GM18858 (cell line): ENCODE measurements around the gene HOXC4.
"Not testable (repeated sequence)": the region's sequence is repeated elsewhere in the genome, so short reads cannot be mapped to it uniquely, and the experiment has no call there.

ENCODE experiments used
- ATAC-seq: cut with Tn5 transposase; IDR thresholded peaks from one replicate; pipeline ENCODE4 v1.9.1; 2021; ENCODE audit not compliant: unreplicated experiment

The HOXC4 gene

DNA sequence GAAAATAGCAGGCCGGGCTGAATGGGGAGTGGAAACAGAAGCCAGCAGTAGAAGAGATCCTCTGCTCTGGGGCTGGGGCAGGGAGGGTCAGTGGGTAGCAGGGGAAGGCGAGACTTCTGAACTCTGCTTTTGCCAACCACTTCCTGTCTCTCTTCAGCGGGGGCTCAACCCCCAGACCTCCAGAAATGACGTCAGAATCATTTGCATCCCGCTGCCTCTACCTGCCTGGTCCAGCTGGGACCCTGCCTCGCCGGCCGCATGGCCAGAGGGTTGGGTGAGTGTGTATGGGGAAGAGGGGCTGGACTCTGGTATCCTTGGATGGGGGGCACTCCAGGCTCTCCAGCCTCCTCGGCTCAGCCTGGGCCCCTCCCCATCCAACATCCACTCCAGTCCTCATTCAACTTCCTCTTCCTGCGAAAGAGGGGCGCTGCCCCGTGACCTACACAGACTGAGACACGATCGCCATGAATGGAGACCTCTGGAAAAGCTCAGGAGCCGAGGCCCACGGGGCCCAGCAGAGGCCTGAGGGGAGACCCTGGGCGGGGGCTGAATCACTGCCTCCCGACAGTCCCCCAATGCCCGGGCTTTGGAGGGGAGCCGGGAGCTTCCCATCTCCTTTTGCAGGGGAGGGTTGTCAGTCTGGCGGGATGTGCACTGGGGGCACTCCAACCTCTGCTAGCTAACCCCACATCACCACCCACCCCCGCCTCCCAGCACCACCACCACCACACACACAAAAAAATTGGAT is 458 bp upstream of the HOXC4 start:
- peak; percentile 65 for ATAC-seq

DNA sequence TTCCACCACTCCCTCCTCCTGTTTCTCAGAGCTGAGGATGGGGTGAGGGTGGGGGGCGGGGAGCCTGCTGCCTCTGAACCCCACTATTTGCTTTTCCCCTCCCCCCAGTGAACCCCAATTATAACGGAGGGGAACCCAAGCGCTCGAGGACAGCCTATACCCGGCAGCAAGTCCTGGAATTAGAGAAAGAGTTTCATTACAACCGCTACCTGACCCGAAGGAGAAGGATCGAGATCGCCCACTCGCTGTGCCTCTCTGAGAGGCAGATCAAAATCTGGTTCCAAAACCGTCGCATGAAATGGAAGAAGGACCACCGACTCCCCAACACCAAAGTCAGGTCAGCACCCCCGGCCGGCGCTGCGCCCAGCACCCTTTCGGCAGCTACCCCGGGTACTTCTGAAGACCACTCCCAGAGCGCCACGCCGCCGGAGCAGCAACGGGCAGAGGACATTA is 1.1 kb downstream of the HOXC4 start:
- ATAC-seq, result no peak

DNA sequence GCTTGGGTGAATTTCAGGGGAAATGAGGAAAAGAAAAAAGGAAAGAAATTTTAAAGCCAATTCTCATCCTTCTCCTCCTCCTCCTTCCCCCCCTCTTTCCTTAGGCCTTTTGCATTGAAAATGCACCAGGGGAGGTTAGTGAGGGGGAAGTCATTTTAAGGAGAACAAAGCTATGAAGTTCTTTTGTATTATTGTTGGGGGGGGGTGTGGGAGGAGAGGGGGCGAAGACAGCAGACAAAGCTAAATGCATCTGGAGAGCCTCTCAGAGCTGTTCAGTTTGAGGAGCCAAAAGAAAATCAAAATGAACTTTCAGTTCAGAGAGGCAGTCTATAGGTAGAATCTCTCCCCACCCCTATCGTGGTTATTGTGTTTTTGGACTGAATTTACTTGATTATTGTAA is 1.9 kb downstream of the HOXC4 start:
- ATAC-seq, result no peak

DNA sequence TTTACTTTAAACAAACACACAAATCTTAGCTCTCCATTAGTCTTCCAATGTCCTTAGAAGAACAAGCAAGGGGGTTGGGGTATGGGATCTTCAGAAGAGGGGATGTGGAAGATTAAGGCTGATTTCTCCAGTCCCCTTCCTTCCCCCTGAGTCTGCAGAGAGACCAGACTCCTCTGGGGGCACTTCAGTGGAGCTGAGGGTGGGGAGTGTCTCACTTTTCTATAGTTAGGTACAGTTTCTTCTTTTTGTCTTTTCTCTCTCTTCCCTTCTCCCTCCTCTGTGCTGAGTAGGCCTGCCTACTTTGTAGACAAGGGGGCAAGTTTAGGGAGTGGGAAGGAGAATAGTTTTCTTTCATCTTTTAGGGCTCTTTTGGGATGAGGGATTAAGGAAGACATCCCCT is 2.5 kb downstream of the HOXC4 start:
- ATAC-seq, result no peak

DNA sequence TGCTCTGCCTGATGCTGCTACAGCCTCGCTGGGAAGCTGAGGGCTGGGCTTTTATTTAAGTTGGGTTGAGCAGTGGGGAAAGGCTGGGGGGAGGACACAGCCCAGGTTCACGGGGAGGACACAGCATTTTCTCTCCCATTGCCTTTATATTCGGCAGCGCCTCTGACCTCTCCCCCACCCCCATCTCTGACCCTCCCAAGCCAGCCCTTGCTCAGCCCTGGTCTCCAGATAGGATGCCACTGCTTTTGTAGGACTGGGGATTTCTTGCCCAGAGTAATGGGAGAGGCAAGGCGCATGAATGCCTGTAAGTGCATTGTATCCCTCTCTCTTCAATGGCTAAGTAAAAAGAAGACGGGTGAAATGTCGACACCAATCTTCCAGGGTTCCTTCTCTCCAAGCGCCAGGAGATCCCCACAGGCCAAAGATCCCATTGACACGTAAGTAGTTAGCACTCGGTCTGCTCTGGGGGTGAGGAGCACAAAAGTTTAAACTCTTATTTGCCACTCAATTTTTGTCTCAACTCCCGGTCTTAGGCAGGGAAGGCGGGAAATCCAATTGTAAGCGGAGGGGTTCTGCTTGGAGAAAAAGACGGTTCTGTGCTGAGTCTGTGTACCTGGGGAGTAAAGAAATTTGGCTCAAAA is 4.6 kb downstream of the HOXC4 start:
- no peak for ATAC-seq

DNA sequence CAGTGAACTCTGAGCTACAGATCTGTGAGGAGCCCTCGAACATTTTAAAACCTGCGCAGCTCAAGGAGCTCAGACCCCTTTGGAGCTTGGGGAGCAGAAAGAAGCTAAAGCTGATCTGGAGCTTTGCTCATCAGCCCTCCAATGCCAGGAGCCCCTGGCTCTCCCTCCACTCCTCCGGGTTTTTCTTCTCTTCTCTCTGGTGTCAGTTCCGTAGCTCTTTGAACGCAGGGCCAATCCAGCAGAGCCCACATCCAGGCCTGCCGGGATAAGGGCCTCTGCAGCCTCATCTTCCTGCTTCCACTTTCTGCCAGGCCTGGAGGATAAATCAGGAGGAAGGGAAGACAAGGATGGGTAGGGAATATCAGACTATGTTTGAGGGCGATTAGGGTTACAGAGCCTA is 6.0 kb downstream of the HOXC4 start:
- no peak for ATAC-seq

DNA sequence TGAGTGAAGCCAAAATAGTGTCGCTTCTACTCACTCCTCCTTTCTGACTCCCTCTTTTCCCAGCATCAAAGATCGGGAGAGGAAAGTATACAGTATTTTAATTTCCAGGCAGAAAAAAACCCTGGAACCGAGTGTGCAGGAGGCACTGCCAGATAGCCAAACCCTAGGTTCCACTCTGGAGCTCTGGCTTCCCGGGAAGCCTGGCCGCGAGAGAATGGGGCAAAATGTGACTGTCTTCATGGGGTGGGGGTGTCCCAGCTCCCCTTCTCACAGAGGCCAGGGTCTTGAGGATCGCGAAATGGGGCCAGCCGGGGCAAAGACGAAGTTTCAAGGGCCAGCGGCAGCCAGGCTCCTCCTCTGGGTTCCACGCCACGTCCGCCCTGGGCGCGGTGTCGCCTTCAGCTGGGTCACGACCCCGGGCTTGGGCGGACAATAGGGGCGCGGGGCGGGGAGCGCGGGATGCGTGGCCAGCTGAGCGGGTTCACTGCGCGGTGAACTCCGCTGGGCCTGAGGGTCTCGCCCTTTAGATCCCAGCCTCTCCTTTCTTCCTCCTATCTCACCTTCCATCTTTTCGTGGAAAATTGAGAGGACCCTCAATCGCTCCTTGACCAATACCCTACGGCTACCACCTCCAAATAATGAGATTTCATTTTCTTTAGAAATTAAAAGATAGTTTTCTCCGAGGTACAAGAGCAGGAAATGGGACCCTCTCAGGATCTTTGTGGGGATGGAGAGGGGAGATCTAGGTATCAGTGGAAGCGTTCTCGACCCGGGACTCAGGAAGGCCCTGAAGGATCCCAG is 6.7 kb downstream of the HOXC4 start:
- ATAC-seq, result no peak

DNA sequence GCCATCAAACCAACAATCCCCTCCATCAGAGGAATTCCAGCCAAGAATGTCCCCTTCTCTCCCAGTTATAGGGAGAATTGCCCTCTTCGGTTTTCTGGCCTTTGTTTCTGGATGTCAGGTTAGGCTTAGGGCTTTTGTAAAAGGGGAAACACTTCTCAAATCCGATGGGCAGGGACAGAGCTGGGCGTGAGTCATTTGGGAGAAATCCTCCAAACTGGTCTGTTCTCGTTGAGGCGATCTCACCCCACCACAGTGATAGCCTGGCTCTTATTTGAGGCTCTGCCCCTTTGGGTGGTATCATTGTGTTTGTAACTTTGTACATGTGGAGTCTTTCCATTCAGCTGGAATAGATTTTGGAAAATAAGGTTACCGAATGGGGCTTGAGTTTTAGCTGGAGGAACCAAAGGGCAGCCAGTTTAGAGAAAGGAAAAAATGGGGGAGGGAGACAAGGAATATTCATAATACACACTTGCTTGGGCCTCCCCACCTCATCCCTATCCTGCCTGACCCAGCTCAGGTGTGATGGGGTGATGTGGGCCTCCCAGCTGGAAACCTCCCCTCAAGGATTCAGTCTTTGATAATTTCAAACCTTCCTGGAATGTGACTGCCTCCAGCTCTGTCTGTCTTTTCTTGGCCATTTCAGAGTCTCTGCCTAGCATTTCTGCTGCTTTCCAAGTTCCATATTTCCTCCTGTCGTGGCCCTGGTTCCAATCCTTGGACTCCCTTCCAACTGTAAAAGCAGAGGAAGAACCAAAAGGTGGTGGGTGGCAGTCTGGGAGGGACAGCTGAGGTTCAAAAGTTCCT is 7.5 kb downstream of the HOXC4 start:
- no peak for ATAC-seq

DNA sequence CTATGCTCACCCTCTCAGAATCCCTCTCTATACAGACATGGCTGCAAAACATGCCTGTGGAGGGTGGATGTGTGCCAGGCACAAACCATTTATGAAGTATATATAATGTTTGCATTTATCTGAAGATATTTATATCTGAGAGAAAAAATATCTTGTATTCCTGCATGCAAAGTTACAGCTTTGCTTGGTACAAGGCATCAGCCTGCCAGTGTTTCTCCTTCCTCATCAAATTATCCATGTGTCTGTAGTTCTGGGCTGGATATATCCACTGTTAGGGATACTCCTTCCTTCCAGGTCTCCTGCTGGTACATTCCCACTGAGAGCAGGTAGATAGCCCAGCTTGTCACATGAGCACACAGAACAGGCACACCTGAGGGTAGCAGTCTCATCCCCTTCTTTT is 12.0 kb downstream of the HOXC4 start:
- ATAC-seq, result no peak

DNA sequence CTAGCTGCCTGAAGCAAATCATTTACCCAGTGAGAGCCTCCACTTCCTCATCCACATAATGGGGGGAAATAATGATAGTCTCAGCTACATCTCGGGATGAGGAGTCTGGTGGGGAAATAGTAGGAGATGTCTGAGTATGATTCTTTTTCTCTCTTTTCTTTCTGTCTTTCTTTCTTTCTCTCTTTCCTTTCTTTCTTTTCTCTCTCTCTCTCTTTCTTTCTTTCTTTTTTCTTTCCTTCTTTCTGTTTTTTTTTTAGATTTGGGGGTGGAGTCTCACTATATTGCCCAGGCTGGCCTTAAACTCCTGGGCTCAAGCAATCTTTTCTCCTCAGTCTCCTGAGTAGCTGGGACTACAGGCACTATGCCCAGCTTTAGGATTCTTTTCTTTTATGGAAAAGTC is 12.8 kb downstream of the HOXC4 start:
- ATAC-seq, result no peak

DNA sequence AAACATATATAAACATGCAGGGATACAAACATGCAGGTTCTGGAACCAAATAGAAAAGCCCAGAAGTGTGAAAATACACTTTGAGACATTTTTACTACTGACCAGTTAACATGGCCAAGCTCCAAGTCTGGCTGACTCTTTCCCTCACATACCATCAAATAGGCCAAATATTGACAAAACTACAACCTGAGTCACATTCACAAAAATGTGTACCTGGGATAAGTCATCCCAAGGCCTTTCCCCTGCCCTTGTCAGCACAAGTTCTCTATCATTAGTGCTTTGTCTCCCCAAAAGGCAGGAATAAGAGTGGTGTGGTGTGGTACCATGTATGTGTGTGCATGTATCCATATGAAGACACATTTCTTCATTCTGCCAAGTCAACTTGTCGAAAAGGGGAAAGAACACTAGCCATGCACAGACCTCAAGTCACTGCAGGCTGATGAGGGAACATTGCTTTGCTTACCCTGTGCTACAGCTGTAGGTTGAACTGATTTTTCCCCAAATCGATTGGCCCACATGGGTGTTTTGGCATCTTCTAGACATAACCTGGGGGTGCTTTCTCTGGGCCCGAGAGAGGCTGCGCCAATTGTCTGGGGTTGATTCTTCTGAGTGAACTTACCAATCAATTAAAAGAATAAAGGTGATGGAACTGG is 14.9 kb downstream of the HOXC4 start:
- ATAC-seq, result no peak

DNA sequence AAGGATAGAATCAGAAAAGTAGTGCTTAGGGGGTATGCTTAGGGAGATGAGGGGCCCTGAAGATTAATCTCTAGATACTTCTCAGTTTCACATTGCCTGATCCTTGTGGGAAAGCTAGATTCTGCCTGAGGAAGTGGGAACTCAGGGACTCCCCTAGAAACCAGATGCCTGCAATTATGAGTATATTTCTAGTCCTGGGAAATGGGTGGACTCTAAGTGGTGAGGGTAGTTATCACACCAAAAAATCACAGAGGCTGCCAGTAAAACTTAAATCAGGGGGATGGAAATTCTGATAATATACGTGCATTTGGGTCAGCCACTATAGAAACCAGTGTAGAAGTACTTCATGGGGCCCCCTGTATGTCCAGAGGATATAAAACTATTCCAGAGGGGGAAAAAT is 18.3 kb downstream of the HOXC4 start:
- ATAC-seq, result no peak

DNA sequence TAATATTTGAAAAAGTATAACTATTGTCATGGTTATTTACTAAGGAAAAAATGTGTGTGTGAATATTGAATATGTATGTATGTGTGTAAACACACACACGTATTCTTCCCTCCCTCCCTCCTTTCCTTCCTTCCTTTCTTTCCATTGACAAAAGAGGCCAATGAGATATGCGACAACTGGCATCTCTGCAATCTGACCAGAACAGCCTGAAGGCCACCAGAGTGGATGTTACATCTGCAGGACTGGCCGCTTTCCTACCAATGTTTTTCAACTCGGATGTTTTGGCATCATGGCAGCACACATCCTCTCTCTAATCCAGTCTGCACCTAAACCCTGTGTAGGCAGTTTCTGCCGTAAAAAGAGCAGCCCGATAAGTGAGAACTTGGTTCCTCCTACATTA is 20.7 kb downstream of the HOXC4 start:
- ATAC-seq, result no peak

DNA sequence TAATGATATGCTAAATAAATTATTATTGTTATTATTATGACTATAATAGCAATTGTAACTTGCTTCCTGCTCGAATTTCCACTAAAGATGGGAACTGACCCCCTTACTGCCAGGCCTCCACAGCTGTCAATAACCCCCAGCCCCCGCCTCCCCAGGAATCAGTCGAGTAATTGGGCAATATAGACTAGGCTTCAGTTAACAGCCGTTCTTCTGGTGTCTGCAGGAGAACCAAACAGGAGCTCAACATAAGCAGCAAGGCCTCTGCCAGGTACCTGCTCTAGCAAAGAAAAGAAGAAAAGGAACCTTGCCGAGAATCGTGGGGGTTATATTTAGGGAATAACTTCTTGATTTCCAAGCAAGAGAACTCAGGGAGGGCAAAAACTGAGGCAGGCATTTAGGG is 21.8 kb downstream of the HOXC4 start:
- ATAC-seq, result no peak

DNA sequence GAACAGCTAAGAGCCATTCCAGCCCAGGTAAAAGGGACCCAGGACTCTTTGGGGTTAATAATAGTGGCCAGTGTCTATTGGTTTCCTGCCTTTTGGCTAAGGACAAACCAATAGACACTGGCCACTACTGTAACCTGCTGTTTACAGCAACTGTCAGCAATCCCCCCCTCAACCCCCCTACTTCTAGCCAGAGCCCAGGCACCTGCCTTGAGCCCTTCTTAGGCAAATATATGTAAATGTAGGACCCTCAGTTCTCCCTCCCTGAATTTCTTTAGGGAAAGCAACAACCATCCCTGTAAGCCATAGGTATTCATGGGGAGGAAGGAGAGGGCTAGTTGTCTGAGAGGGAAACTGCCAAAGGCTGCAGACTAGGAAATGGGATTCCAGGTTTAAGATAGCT is 22.3 kb downstream of the HOXC4 start:
- ATAC-seq, result no peak

DNA sequence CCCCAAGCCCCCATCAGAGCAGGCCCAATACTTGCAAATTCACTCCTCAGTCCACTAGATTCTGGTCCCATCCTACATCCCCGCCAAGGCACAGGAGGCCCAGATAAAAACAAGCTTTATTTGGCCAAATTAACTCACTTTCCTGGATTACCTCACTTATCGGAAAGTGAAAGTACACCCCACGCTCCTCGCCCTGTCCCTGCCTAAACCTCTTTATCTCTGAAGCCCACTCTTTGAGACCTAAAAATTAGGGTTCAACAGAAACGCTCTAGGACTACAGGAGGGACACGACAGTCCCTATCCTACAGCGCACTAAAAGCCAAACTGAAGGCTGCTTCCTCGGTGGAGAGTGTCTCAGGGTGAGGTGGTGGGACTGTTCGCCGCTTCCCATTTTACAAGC is 24.2 kb downstream of the HOXC4 start:
- not testable (repeated sequence) for ATAC-seq

DNA sequence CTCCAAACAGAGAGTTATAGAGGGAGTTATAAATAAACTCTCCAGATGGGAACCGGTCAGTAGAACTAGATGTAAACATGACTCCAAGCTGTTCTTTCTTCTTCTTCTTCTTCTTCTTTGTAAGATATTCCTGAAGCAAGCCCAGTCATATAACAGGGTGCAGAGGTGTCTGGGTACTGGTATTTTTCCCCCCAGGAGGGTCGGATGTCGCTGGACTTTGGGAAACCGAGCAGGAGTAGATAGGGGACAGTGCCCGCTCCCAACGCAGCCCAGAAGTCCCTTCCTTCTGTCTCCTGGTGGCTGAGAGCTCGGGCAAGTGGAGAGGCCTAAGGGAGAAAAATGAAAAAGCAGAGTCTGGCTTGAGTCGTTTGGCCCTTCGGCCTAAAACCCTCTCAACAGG is 25.5 kb downstream of the HOXC4 start:
- ATAC-seq, result not testable (repeated sequence)

DNA sequence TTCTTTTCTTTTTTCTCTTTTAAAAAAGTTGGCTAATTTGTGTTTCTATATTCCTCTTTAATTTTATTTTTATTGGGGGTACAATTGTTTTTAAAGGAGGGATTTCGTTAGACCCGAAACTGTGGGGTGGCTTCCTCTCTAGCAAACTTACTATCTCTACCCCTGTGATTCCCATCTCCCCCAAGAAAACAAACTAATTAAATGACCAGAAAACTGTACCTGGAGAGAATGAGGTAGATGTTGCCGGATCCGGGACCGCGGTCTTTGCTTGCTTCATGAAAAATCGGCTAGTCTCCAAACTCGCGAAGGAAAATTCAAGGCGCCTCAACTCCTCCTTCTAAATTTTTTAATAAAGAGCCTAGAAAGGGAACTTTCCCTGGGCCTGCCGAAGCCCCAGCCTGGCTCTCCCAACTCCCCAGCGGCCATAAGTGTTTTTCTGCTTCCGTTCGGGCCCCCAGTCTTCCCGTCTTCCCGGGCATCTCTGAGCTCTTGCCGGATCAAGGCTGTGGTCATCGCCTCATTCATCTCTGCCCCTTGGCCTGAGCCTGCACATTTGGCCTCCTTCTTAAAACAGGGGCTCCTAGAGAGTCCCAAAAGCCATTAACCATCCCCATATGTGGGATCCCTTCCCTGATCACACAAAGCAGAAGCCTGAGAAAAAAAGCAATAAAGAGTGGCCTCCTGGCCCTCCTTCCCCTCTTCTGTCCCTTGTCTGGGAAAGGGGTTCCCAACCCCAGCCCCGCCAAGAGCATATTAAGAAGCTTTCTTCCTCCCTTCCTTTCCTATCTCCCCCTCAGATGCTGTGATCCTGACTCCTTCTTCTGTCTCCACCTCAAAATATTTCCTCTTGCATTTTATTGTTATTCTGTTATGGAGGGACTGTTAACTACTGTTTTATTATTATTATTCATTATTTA is 26.6 kb downstream of the HOXC4 start:
- ATAC-seq, result not testable (repeated sequence)

DNA sequence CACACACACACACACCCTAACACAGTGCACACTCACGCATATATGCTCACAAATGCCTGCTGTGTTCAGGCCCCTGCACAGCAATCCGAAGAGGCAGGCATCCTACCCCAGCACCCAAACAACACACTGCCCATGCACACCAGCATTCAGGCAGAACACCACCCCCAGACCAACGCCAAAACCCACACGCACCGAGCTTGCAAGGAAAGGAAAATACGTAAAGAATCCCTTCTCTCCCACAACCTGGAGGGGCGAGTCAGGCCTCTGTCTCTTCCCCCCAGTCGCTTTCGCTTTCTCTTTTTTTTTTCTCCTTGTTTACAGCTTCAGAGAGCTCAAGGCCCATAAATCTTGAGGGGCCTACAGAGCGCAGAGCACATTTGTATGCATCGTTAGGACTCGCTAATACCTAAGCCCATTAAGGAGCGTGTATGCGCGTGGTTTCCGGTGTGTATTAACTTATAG is 27.4 kb downstream of the HOXC4 start:
- not testable (repeated sequence) for ATAC-seq
